ENCODE results near the gene PALMD.

GRCh38 chr1:99725996-99726395, 80.1 kb downstream of the PALMD start:
- TF ChIP-seq, protein P1, sequence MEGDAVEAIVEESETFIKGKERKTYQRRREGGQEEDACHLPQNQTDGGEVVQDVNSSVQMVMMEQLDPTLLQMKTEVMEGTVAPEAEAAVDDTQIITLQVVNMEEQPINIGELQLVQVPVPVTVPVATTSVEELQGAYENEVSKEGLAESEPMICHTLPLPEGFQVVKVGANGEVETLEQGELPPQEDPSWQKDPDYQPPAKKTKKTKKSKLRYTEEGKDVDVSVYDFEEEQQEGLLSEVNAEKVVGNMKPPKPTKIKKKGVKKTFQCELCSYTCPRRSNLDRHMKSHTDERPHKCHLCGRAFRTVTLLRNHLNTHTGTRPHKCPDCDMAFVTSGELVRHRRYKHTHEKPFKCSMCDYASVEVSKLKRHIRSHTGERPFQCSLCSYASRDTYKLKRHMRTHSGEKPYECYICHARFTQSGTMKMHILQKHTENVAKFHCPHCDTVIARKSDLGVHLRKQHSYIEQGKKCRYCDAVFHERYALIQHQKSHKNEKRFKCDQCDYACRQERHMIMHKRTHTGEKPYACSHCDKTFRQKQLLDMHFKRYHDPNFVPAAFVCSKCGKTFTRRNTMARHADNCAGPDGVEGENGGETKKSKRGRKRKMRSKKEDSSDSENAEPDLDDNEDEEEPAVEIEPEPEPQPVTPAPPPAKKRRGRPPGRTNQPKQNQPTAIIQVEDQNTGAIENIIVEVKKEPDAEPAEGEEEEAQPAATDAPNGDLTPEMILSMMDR (conservative IDR thresholded peaks at IDR 0.05; ENCODE audit: low read length), result no peak
- TF ChIP-seq EZH2phosphoT487 (IDR thresholded peaks at IDR 0.05; ENCODE audit: borderline replicate concordance), result no peak
